Endothelial cell of umbilical vein (primary cell): Measurements from ENCODE around the gene CWF19L2. TPM values are rescaled to one million over a fixed set of nuclear protein-coding genes. Genes with fewer than 3 reads are reported as not detected.

ENCODE experiments used
- BruUV-seq: library from RNA; stranded (reverse); fragments of 400-500 nt; replicated peaks from 2 replicates; lab custom pipeline; 2021; lab: Mats Ljungman, UMichigan
- CTCF ChIA-PET: fragments of 300-600, 350-600 bp; sonication (Branson Sonifier 250); formaldehyde crosslinking; loops from one replicate; lab custom pipeline; 2021; ENCODE audit warnings: antibody characterized with exemption, inconsistent platforms; lab: Charles Lee
- POLR2A ChIA-PET: fragments of 300-600, 350-600 bp; sonication (Branson Sonifier 250); formaldehyde crosslinking; loops from one replicate; lab custom pipeline; 2021; ENCODE audit warnings: antibody characterized with exemption, inconsistent platforms; lab: Charles Lee
- DNase-seq: peaks from one replicate; pipeline ENCODE4 v3.0.0-alpha.2; 2011; ENCODE audit warnings: low read depth, low spot score
- FAIRE-seq: peaks from 2 replicates; lab custom pipeline; 2011; peaks lifted over from hg19 to GRCh38; lab: Jason Lieb, UNC
- H2AFZ ChIP-seq: 2 replicates; pipeline ENCODE4 v1.6.0; 2012; ENCODE audit warnings: low read depth, low read length, control low read depth, inconsistent platforms
- H3K27ac ChIP-seq: 2 replicates; pipeline ENCODE4 v1.5.1; 2011; ENCODE audit warnings: low read depth, mild to moderate bottlenecking, control low read depth, low read length, moderate library complexity; ENCODE audit not compliant: insufficient read depth
- H3K27me3 ChIP-seq, 2 experiments: 2 replicates each; pipeline versions ENCODE4 v1.6.0 to v1.6.1; 2011; ENCODE audit warnings: low read length in 2 of 2, mixed read lengths in 1 of 2; ENCODE audit not compliant: control insufficient read depth in 2 of 2, insufficient read depth in 2 of 2
- H3K36me3 ChIP-seq, 2 experiments: 2 replicates in 1 of 2; 3 replicates in 1 of 2; pipeline ENCODE4 v1.5.1; 2011; ENCODE audit warnings: low read length in 2 of 2, mild to moderate bottlenecking in 1 of 2, moderate library complexity in 1 of 2; ENCODE audit not compliant: control insufficient read depth in 2 of 2, insufficient read depth in 2 of 2; ENCODE audit errors: extremely low read depth in 1 of 2
- H3K4me1 ChIP-seq: 3 replicates; pipeline ENCODE4 v1.5.1; 2011; ENCODE audit warnings: mild to moderate bottlenecking, low read length; ENCODE audit not compliant: control insufficient read depth, insufficient read depth; ENCODE audit errors: extremely low read depth
- H3K4me2 ChIP-seq: 2 replicates; pipeline ENCODE4 v1.6.1; 2011; ENCODE audit warnings: low read length, control low read depth, mixed read lengths; ENCODE audit not compliant: insufficient read depth
- H3K4me3 ChIP-seq, 3 experiments: fragments of 200-600 bp in 1 of 3; sonication (generic), shearing (Covaris generic) in 1 of 3; replicated peaks in 1 of 3; 2 replicates each; pipeline ENCODE4 v1.5.1; 2011 to 2016; ENCODE audit warnings: control low read depth in 3 of 3, low read length in 3 of 3, mild to moderate bottlenecking in 2 of 3, inconsistent platforms in 1 of 3, low read depth in 1 of 3, moderate library complexity in 1 of 3; ENCODE audit not compliant: insufficient read depth in 1 of 3
- H3K79me2 ChIP-seq: 2 replicates; pipeline ENCODE4 v1.6.0; 2012; ENCODE audit warnings: low read length, inconsistent platforms; ENCODE audit not compliant: control insufficient read depth, insufficient read depth
- H3K9ac ChIP-seq: replicated peaks from 2 replicates; pipeline ENCODE3; 2011; ENCODE audit warnings: low read length, control low read depth; ENCODE audit not compliant: insufficient read depth; ENCODE audit errors: extremely low read depth
- H3K9me1 ChIP-seq: replicated peaks from 3 replicates; pipeline ENCODE4 v1.6.0; 2011; ENCODE audit warnings: mild to moderate bottlenecking, low read length; ENCODE audit not compliant: control insufficient read depth, insufficient read depth; ENCODE audit errors: extremely low read depth
- H3K9me3 ChIP-seq: replicated peaks from 2 replicates; pipeline ENCODE4 v1.5.1; 2012; ENCODE audit warnings: low read length, inconsistent platforms; ENCODE audit not compliant: control insufficient read depth, insufficient read depth
- H4K20me1 ChIP-seq: replicated peaks from 2 replicates; pipeline ENCODE3; 2011; ENCODE audit warnings: mild to moderate bottlenecking, low read length; ENCODE audit not compliant: control insufficient read depth, insufficient read depth; ENCODE audit errors: extremely low read depth
- EZH2 ChIP-seq: IDR thresholded peaks from 2 replicates; pipeline ENCODE4 v1.6.1; 2012; ENCODE audit warnings: borderline replicate concordance, low read depth, mild to moderate bottlenecking, moderate library complexity, low read length, inconsistent platforms; ENCODE audit not compliant: severe bottlenecking
- FOS ChIP-seq: IDR thresholded peaks from 2 replicates; pipeline ENCODE4 v1.6.1; 2011; ENCODE audit warnings: mild to moderate bottlenecking, low read length, moderate library complexity, borderline replicate concordance; ENCODE audit not compliant: insufficient read depth
- GATA2 ChIP-seq: IDR thresholded peaks from 2 replicates; pipeline ENCODE4 v1.7.0; 2011; ENCODE audit warnings: low read depth, mild to moderate bottlenecking, moderate library complexity, mixed read lengths, low read length; ENCODE audit not compliant: insufficient read length, insufficient read depth
- JUN ChIP-seq: IDR thresholded peaks from 2 replicates; pipeline ENCODE4 v1.6.1; 2011; ENCODE audit warnings: borderline replicate concordance, low read depth; ENCODE audit not compliant: insufficient read length, insufficient read depth
- MYC ChIP-seq: IDR thresholded peaks from one replicate; pipeline ENCODE4 v1.6.1; 2011; ENCODE audit warnings: mild to moderate bottlenecking, low read depth, low read length
- POLR2A ChIP-seq: IDR thresholded peaks from 2 replicates; pipeline ENCODE4 v1.6.1; 2012; ENCODE audit warnings: low read depth, mild to moderate bottlenecking, control low read depth, low read length
- POLR2AphosphoS5 ChIP-seq: IDR thresholded peaks from 2 replicates; pipeline ENCODE4 v1.6.1; 2012; ENCODE audit warnings: low read depth, mild to moderate bottlenecking, control low read depth, low read length, moderate library complexity; ENCODE audit not compliant: insufficient read depth
- dilution Hi-C: fragments of 300-500 bp; cut with MboI; formaldehyde crosslinking; loops from one replicate; pipeline ENCODE4 v1.15.0; 2019; ENCODE audit warnings: low sequenced_read_pairs; ENCODE audit not compliant: extremely low pct_ligation_motif_present
- intact Hi-C: fragments of 100-400 bp; cut with micrococcal nuclease; formaldehyde crosslinking; loops from one replicate; pipeline ENCODE4 v1.10.0; 2022
- polyA plus RNA-seq, 4 experiments: library from polyadenylated mRNA; depleted of rRNA in 3 of 4; stranded (reverse) in 3 of 4; unstranded in 1 of 4; fragments of >200 nt; gene quantifications; 2 replicates each; pipeline versions ENCODE4 v1.2.1 to v1.2.3, GENCODE V29; 2011 to 2012; ENCODE audit warnings: missing spikeins in 1 of 4
- total RNA-seq: library from RNA; stranded (reverse); gene quantifications from 2 replicates; pipeline ENCODE4 v1.2.3, GENCODE V29; 2021
- TF ChIP-seq, protein P1 (sequence below): IDR thresholded peaks from 2 replicates; pipeline ENCODE4 v1.6.1; 2011; ENCODE audit not compliant: insufficient read depth, insufficient read length
- TF ChIP-seq, protein P2 (sequence below), 2 donors: IDR thresholded peaks; 1 replicate in 1 of 2; 2 replicates in 1 of 2; pipeline ENCODE4 v1.5.1; 2011; ENCODE audit warnings: low read length in 2 of 2, mild to moderate bottlenecking in 2 of 2, moderate library complexity in 2 of 2, control low read depth in 1 of 2, inconsistent platforms in 1 of 2, low read depth in 1 of 2; ENCODE audit not compliant: insufficient read depth in 1 of 2; ENCODE audit errors: extremely low read depth in 1 of 2

The CWF19L2 gene
- total and polyA plus RNA-seq, 2 donors (not counting 3 experiments of a cell fraction or from before 2014, with no cell fraction given): 1.4 to 11.8 TPM

DNA sequence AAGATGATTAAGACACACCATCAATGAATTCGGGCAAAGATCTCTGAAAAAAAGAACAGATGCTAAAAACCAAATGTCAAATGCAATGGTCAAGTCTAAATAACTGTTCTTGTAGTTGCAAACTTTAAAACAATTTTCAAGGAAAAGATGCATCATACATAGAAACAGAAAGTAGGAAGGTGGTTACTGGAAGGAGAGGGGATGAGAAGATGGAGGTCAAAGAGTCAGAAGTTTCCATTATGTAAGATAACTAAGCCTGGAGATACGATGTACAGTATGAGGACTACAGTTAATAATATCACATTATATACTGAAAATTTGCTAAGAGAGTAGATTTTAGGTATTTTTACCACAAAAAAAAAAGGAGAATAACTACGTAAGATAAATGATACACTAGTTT, 27.1 kb downstream of the CWF19L2 start:
- Histone ChIP-seq H3K9me3 (no peaks in the 10 kb centered on the region), H3K4me3 (no peak overlapping the region), H3K36me3 (no peaks in the 10 kb centered on the region), H2AFZ (no peak overlapping the region), H3K4me1 (no peaks in the 10 kb centered on the region), H4K20me1 (no peaks in the 10 kb centered on the region), H3K27ac (no peak overlapping the region), H3K79me2 (no peaks in the 10 kb centered on the region), H3K9me1 (no peaks in the 10 kb centered on the region), H3K27me3 (no peaks in the 10 kb centered on the region), H3K4me2 (no peak overlapping the region), H3K9ac (no peak overlapping the region)
- BruUV-seq: no TSS peak
- intact Hi-C loops: no loop called here
- dilution Hi-C loops: no loop called here
- ChIA-PET POLR2A (no interaction called here), CTCF (no interaction called here)
- FAIRE-seq (no peak), DNase-seq (no peak)
- TF ChIP-seq MYC (no peak), POLR2A (no peak), FOS (no peak), JUN (no peak), GATA2 (no peak), EZH2 (no peak), POLR2AphosphoS5 (no peak)
- TF ChIP-seq, protein P1, sequence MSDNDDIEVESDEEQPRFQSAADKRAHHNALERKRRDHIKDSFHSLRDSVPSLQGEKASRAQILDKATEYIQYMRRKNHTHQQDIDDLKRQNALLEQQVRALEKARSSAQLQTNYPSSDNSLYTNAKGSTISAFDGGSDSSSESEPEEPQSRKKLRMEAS: no peak
- TF ChIP-seq, protein P2, sequence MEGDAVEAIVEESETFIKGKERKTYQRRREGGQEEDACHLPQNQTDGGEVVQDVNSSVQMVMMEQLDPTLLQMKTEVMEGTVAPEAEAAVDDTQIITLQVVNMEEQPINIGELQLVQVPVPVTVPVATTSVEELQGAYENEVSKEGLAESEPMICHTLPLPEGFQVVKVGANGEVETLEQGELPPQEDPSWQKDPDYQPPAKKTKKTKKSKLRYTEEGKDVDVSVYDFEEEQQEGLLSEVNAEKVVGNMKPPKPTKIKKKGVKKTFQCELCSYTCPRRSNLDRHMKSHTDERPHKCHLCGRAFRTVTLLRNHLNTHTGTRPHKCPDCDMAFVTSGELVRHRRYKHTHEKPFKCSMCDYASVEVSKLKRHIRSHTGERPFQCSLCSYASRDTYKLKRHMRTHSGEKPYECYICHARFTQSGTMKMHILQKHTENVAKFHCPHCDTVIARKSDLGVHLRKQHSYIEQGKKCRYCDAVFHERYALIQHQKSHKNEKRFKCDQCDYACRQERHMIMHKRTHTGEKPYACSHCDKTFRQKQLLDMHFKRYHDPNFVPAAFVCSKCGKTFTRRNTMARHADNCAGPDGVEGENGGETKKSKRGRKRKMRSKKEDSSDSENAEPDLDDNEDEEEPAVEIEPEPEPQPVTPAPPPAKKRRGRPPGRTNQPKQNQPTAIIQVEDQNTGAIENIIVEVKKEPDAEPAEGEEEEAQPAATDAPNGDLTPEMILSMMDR (IDR thresholded peaks at IDR 0.05; ENCODE audit: extremely low read depth in 1 of 2, insufficient read depth in 1 of 2, low read depth in 1 of 2, low read length in 2 of 2): no peak
